ENCODE measurements around the gene GLCE. TPM values are rescaled to one million over a fixed set of nuclear protein-coding genes. Genes with fewer than 3 reads are reported as not detected.

Gene GLCE
- total and polyA plus RNA-seq, 2 donors (not counting 1 experiment from before 2014, with no cell fraction given): 21.7 to 23.9 TPM

DNA sequence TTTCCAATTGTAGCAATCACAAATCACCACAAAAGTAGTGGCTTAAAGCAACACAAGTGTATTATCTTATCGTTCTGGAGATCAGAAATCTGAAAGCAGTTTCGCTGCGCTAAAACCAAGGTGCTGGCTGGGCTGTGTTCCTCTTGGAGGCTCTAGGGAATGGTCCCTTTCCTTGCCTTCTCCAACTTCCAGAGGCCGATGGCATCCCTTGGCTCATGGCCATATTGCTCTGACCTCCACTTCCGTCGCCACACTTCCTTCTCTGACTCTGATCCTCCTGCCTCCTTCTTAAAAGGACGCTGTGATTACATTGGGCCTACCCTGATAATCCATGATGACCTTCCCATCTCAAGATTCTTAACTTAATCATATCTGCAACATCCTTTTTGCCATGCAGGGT is 127.6 kb downstream of the GLCE start:
- Histone ChIP-seq H3K4me1 (ENCODE audit: control insufficient read depth, extremely low read depth, insufficient read depth, low read length) (no peaks in the 10 kb centered on the region), H4K20me1 (ENCODE audit: control insufficient read depth, extremely low read depth, insufficient read depth, low read length) (no peaks in the 10 kb centered on the region), H3K27me3 (ENCODE audit: control insufficient read depth, insufficient read depth, low read length) (no peaks in the 10 kb centered on the region), H3K4me2 (ENCODE audit: extremely low read depth, insufficient read depth, low read length) (no peak overlapping the region), H3K9ac (ENCODE audit: insufficient read depth, low read length) (no peak overlapping the region), H3K36me3 (ENCODE audit: control insufficient read depth, insufficient read depth, low read length) (no peaks in the 10 kb centered on the region), H2AFZ (ENCODE audit: low read length) (no peak overlapping the region), H3K79me2 (ENCODE audit: control insufficient read depth, insufficient read depth, low read length) (no peaks in the 10 kb centered on the region), H3K9me3 (ENCODE audit: control insufficient read depth, insufficient read depth, low read depth, low read length) (no peaks in the 10 kb centered on the region), H3K27ac (ENCODE audit: insufficient read depth, low read length) (no peak overlapping the region), H3K4me3 (replicated peaks in 1 of 4; ENCODE audit: control extremely low read depth in 1 of 4, insufficient read depth in 1 of 4, low read depth in 3 of 4, low read length in 4 of 4) (no peak overlapping the region)
- TF ChIP-seq, protein P1, sequence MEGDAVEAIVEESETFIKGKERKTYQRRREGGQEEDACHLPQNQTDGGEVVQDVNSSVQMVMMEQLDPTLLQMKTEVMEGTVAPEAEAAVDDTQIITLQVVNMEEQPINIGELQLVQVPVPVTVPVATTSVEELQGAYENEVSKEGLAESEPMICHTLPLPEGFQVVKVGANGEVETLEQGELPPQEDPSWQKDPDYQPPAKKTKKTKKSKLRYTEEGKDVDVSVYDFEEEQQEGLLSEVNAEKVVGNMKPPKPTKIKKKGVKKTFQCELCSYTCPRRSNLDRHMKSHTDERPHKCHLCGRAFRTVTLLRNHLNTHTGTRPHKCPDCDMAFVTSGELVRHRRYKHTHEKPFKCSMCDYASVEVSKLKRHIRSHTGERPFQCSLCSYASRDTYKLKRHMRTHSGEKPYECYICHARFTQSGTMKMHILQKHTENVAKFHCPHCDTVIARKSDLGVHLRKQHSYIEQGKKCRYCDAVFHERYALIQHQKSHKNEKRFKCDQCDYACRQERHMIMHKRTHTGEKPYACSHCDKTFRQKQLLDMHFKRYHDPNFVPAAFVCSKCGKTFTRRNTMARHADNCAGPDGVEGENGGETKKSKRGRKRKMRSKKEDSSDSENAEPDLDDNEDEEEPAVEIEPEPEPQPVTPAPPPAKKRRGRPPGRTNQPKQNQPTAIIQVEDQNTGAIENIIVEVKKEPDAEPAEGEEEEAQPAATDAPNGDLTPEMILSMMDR (conservative IDR thresholded peaks at IDR 0.05 in 1 of 2, IDR thresholded peaks at IDR 0.05 in 1 of 2; ENCODE audit: low read depth in 1 of 2, low read length in 2 of 2): no peak
- no peak for TF ChIP-seq EZH2 (IDR thresholded peaks at IDR 0.05; ENCODE audit: low read length, missing control alignments)
- DNase-seq (ENCODE audit: low read depth in 2 of 2): no peak

DNA sequence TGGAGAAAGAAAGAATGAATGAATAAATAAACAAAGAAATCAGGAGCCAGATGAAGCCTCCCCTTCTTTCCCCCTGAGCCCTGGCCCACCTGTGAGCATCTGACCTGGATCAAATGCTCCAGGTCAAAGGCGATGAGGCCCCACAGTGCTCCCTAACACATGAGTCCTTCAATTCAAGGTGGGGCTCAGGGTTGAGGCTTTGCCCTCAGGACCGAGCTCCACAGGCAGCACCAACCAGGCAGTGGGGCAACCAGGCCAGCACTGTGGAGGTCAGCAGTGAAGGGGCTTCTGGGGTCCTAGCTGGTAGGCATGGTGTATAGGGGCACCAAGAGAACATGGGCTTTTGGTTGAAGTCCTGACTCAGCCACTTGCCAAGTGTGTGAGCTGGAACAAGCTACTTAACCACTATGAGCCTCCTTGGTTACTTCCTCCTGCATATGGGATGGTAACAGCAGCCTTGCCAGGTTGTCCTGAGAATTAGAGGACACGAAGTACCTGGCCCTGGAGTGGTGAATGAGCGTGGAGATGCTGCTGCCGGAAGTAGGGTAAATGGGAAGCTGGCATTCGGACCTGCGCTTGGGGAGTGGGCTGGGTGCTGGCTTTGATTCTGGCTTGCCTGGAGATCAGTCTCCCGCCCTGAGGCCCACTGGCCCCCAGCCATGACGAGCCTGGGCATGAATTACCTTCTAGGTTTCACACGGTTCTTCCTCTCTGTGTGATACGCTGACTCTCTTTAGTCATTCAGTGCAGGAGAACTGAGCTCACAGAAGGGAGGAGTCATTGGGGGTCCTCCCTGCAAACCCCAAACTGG is 128.3 kb downstream of the GLCE start:
- TF ChIP-seq, protein P1 (conservative IDR thresholded peaks at IDR 0.05 in 1 of 2, IDR thresholded peaks at IDR 0.05 in 1 of 2; ENCODE audit: low read depth in 1 of 2, low read length in 2 of 2): no peak
- TF ChIP-seq EZH2 (IDR thresholded peaks at IDR 0.05; ENCODE audit: low read length, missing control alignments): no peak
- H3K4me2 ChIP-seq (ENCODE audit: extremely low read depth, insufficient read depth, low read length): no peak overlapping the region
- DNase-seq (ENCODE audit: low read depth in 2 of 2): no peak
- H2AFZ ChIP-seq (ENCODE audit: low read length): no peak overlapping the region
- no peak overlapping the region for H3K4me3 ChIP-seq (replicated peaks in 1 of 4; ENCODE audit: control extremely low read depth in 1 of 4, insufficient read depth in 1 of 4, low read depth in 3 of 4, low read length in 4 of 4)
- H3K9me3 ChIP-seq (ENCODE audit: control insufficient read depth, insufficient read depth, low read depth, low read length): no peaks in the 10 kb centered on the region
- H3K27me3 ChIP-seq (ENCODE audit: control insufficient read depth, insufficient read depth, low read length): no peaks in the 10 kb centered on the region
- H3K36me3 ChIP-seq (ENCODE audit: control insufficient read depth, insufficient read depth, low read length): no peaks in the 10 kb centered on the region
- H3K9ac ChIP-seq (ENCODE audit: insufficient read depth, low read length): no peak overlapping the region
- no peak overlapping the region for H3K27ac ChIP-seq (ENCODE audit: insufficient read depth, low read length)
- no peaks in the 10 kb centered on the region for H3K79me2 ChIP-seq (ENCODE audit: control insufficient read depth, insufficient read depth, low read length)
- H4K20me1 ChIP-seq (ENCODE audit: control insufficient read depth, extremely low read depth, insufficient read depth, low read length): no peaks in the 10 kb centered on the region
- H3K4me1 ChIP-seq (ENCODE audit: control insufficient read depth, extremely low read depth, insufficient read depth, low read length): no peaks in the 10 kb centered on the region

DNA sequence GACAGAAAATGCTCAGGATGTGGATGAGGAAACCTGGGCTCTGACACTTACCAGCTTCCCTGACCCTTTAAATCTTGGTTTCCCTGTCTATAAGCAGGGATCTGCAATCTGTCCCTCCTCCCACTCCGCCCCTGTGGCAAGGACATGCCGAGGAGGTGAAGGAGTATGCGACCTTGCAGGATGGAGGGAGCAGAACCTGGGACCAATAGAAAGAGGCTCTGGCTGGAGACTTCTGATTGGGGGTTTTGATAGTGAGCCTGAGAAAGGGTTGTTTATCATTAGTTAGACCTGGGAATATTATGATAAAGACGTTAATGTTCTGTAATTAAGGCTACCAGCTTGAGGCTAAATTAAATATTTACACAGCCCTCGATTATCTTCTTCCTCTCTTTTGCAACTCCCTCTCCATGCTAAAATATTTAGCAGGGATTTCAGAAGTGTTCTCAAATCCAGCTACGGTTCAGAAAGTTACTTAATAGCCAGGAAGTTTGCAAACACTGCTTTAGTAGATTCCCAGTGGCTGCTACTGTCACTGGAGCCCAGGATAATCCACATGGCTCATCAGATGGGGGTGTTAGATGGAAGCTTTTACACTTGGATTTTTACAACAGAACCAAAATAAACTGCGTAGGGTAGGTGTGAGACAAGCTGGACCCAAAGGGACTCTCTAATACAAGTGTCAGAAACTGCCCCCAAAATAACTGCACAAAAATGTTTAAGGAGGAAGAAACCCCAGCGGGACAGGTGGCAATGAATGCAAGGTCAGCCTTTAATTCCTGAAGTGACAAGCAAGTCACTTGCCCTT is 129.1 kb downstream of the GLCE start:
- no peak for DNase-seq (ENCODE audit: low read depth in 2 of 2)
- no peaks in the 10 kb centered on the region for H3K27me3 ChIP-seq (ENCODE audit: control insufficient read depth, insufficient read depth, low read length)
- no peaks in the 10 kb centered on the region for H3K79me2 ChIP-seq (ENCODE audit: control insufficient read depth, insufficient read depth, low read length)
- H3K4me3 ChIP-seq (replicated peaks in 1 of 4; ENCODE audit: control extremely low read depth in 1 of 4, insufficient read depth in 1 of 4, low read depth in 3 of 4, low read length in 4 of 4): no peak overlapping the region
- no peaks in the 10 kb centered on the region for H4K20me1 ChIP-seq (ENCODE audit: control insufficient read depth, extremely low read depth, insufficient read depth, low read length)
- H3K36me3 ChIP-seq (ENCODE audit: control insufficient read depth, insufficient read depth, low read length): no peaks in the 10 kb centered on the region
- H3K9ac ChIP-seq (ENCODE audit: insufficient read depth, low read length): no peak overlapping the region
- TF ChIP-seq, protein P1 (conservative IDR thresholded peaks at IDR 0.05 in 1 of 2, IDR thresholded peaks at IDR 0.05 in 1 of 2; ENCODE audit: low read depth in 1 of 2, low read length in 2 of 2): no peak
- TF ChIP-seq EZH2 (IDR thresholded peaks at IDR 0.05; ENCODE audit: low read length, missing control alignments): no peak
- H3K27ac ChIP-seq (ENCODE audit: insufficient read depth, low read length): no peak overlapping the region
- no peaks in the 10 kb centered on the region for H3K4me1 ChIP-seq (ENCODE audit: control insufficient read depth, extremely low read depth, insufficient read depth, low read length)
- H2AFZ ChIP-seq (ENCODE audit: low read length): no peak overlapping the region
- no peak overlapping the region for H3K4me2 ChIP-seq (ENCODE audit: extremely low read depth, insufficient read depth, low read length)
- H3K9me3 ChIP-seq (ENCODE audit: control insufficient read depth, insufficient read depth, low read depth, low read length): no peaks in the 10 kb centered on the region

All from fibroblast of lung (primary cell).